ENCODE results near the gene CLDN3. TPM values are rescaled to one million over a fixed set of nuclear protein-coding genes. Genes with fewer than 3 reads are reported as not detected.
A peak's percentile ranks its signal among the peaks of the same experiment; 100 is the strongest.

Gene CLDN3
- total and polyA plus RNA-seq, 2 donors (not counting 1 experiment from before 2014, with no cell fraction given) = not detected

GRCh38 chr7:73811760-73812168 lies 41.7 kb upstream of the CLDN3 start:
- Mint-ChIP-seq H3K27me3 (peaks cover 18% of the 10 kb centered on the region), H3K9me3 (ENCODE audit: insufficient read depth) (peaks cover 3% of the 10 kb centered on the region), H3K4me3 (no peak overlapping the region), H3K27ac (no peak overlapping the region), H3K4me1 (no peaks in the 10 kb centered on the region)
- CTCF ChIA-PET = interaction anchor here (0.5 to 4.5 kb wide), 4 partner anchors 31 to 215 kb away, joined by 3 to 41 read pairs (median 5); partner anchors contain the start of gene METTL27
- no peak overlapping the region for H3K4me2 ChIP-seq (replicated peaks; ENCODE audit: low read depth, low read length, poor library complexity, severe bottlenecking)
- peaks cover 0 to 13% (median 0%) of the 10 kb centered on the region in 4 experiments for H3K27me3 ChIP-seq (replicated peaks in 1 of 4; ENCODE audit: control extremely low read depth in 1 of 4, control insufficient read depth in 3 of 4, insufficient read depth in 4 of 4, low read length in 3 of 4)
- no peak overlapping the region for H3K9ac ChIP-seq (ENCODE audit: low read length)
- H4K20me1 ChIP-seq (ENCODE audit: control insufficient read depth, insufficient read depth, low read length, poor library complexity, severe bottlenecking) = no peaks in the 10 kb centered on the region
- H3K36me3 ChIP-seq (replicated peaks in 1 of 2; ENCODE audit: control extremely low read depth in 1 of 2, control insufficient read depth in 1 of 2, extremely low read depth in 1 of 2, insufficient read depth in 2 of 2, low read length in 1 of 2) = no peaks in the 10 kb centered on the region
- H3K4me1 ChIP-seq (ENCODE audit: control insufficient read depth in 2 of 2, insufficient read depth in 2 of 2, low read length in 2 of 2) = no peaks in the 10 kb centered on the region
- WGBS (ENCODE audit: insufficient coverage) = 4% methylated on average over 9 of the region's 11 CpGs
- no peak for TF ChIP-seq EZH2 (IDR thresholded peaks at IDR 0.05; ENCODE audit: borderline replicate concordance, insufficient read depth, low read depth, low read length, poor library complexity, severe bottlenecking)
- peak; percentile 47 for TF ChIP-seq CTCF (IDR thresholded peaks at IDR 0.05)
- ATAC-seq (ENCODE audit: low read depth) (peak; percentile 56), DNase-seq (peak; percentile 53)
- peaks cover 2 to 23% (median 9%) of the 10 kb centered on the region in 3 donors for H3K9me3 ChIP-seq (ENCODE audit: control extremely low read depth in 1 of 3, control insufficient read depth in 2 of 3, insufficient read depth in 1 of 3, low read length in 2 of 3)
- no peak overlapping the region for H3K4me3 ChIP-seq (ENCODE audit: control extremely low read depth in 1 of 5, extremely low read depth in 1 of 5, insufficient read depth in 1 of 5, low read depth in 2 of 5, low read length in 4 of 5)
- no peak overlapping the region for H3K27ac ChIP-seq (ENCODE audit: low read length in 2 of 2)
- intact Hi-C loops (cut with micrococcal nuclease) = no loop called here
- H2AFZ ChIP-seq (ENCODE audit: insufficient read depth, low read depth, low read length, poor library complexity, severe bottlenecking) = no peak overlapping the region
- POLR2A ChIA-PET = no interaction called here
- no peaks in the 10 kb centered on the region for H3K79me2 ChIP-seq (ENCODE audit: control insufficient read depth, insufficient read depth, low read length)

GRCh38 chr7:73810998-73811360 lies 40.9 kb upstream of the CLDN3 start:
- H3K4me1 Mint-ChIP-seq = no peaks in the 10 kb centered on the region
- CTCF ChIA-PET = interaction anchor here (0.5 to 4.5 kb wide), 4 partner anchors 16 to 52 kb away, joined by 3 to 41 read pairs (median 6); partner anchors contain the start of gene METTL27
- intact Hi-C loops (cut with micrococcal nuclease) = no loop called here
- TF ChIP-seq CTCF (IDR thresholded peaks at IDR 0.05) (no peak), EZH2 (IDR thresholded peaks at IDR 0.05; ENCODE audit: borderline replicate concordance, insufficient read depth, low read depth, low read length, poor library complexity, severe bottlenecking) (no peak)
- Histone ChIP-seq H3K4me1 (ENCODE audit: control insufficient read depth in 2 of 2, insufficient read depth in 2 of 2, low read length in 2 of 2) (no peaks in the 10 kb centered on the region), H3K27ac (ENCODE audit: low read length in 2 of 2) (no peak overlapping the region), H4K20me1 (ENCODE audit: control insufficient read depth, insufficient read depth, low read length, poor library complexity, severe bottlenecking) (no peaks in the 10 kb centered on the region), H3K79me2 (ENCODE audit: control insufficient read depth, insufficient read depth, low read length) (no peaks in the 10 kb centered on the region), H3K4me3 (ENCODE audit: control extremely low read depth in 1 of 5, extremely low read depth in 1 of 5, insufficient read depth in 1 of 5, low read depth in 2 of 5, low read length in 4 of 5) (no peak overlapping the region), H3K36me3 (replicated peaks in 1 of 2; ENCODE audit: control extremely low read depth in 1 of 2, control insufficient read depth in 1 of 2, extremely low read depth in 1 of 2, insufficient read depth in 2 of 2, low read length in 1 of 2) (no peaks in the 10 kb centered on the region), H3K9ac (ENCODE audit: low read length) (no peak overlapping the region), H3K27me3 (replicated peaks in 1 of 4; ENCODE audit: control extremely low read depth in 1 of 4, control insufficient read depth in 3 of 4, insufficient read depth in 4 of 4, low read length in 3 of 4) (peaks cover 0 to 13% (median 0%) of the 10 kb centered on the region in 4 experiments), H3K4me2 (replicated peaks; ENCODE audit: low read depth, low read length, poor library complexity, severe bottlenecking) (no peak overlapping the region), H2AFZ (ENCODE audit: insufficient read depth, low read depth, low read length, poor library complexity, severe bottlenecking) (no peak overlapping the region), H3K9me3 (ENCODE audit: control extremely low read depth in 1 of 3, control insufficient read depth in 2 of 3, insufficient read depth in 1 of 3, low read length in 2 of 3) (peaks cover 2 to 23% (median 9%) of the 10 kb centered on the region in 3 donors)
- peaks cover 18% of the 10 kb centered on the region for H3K27me3 Mint-ChIP-seq
- no peak overlapping the region for H3K4me3 Mint-ChIP-seq
- 62% methylated on average over 4 of the region's 4 CpGs for WGBS (ENCODE audit: insufficient coverage)
- H3K27ac Mint-ChIP-seq = no peak overlapping the region
- H3K9me3 Mint-ChIP-seq (ENCODE audit: insufficient read depth) = peaks cover 3% of the 10 kb centered on the region
- POLR2A ChIA-PET = no interaction called here
- ATAC-seq (ENCODE audit: low read depth) = no peak
- DNase-seq = no peak

Data from B cell (primary cell).